GM12878 (cell line): ENCODE data around the gene VGLL4. TPM values are rescaled to one million over a fixed set of nuclear protein-coding genes. Genes with fewer than 3 reads are reported as not detected.
A peak's percentile ranks its signal among the peaks of the same experiment; 100 is the strongest.

Experiments
- BACH1 ChIP-seq: fragments of 450-650 bp; IDR thresholded peaks from 2 replicates; pipeline ENCODE4 v1.6.1; 2017; ENCODE audit warnings: mild to moderate bottlenecking, borderline replicate concordance
- BCL3 ChIP-seq: IDR thresholded peaks from 2 replicates; pipeline ENCODE4 v1.6.1; 2011; ENCODE audit warnings: borderline replicate concordance, low read depth, mild to moderate bottlenecking, moderate library complexity, low read length; ENCODE audit not compliant: insufficient read depth, poor library complexity, severe bottlenecking
- BHLHE40 ChIP-seq, 2 experiments: fragments of 450-650 bp in 1 of 2; IDR thresholded peaks; 2 replicates each; pipeline ENCODE4 v1.6.1; 2011 to 2017; ENCODE audit warnings: low read depth in 2 of 2, borderline replicate concordance in 1 of 2, improper control_type of control experiment in 1 of 2, low read length in 1 of 2, mild to moderate bottlenecking in 1 of 2
- BRCA1 ChIP-seq: IDR thresholded peaks from 2 replicates; pipeline ENCODE4 v1.6.1; 2011; ENCODE audit warnings: low read depth, low read length, improper control_type of control experiment
- CEBPB ChIP-seq, 2 experiments: fragments of 150-350 bp in 1 of 2; IDR thresholded peaks; 2 replicates each; pipeline ENCODE4 v1.6.1; 2012 to 2014; ENCODE audit warnings: low read depth in 2 of 2, low read length in 2 of 2, borderline replicate concordance in 1 of 2, inconsistent platforms in 1 of 2
- CHD1 ChIP-seq: IDR thresholded peaks from 2 replicates; pipeline ENCODE4 v1.6.1; 2012; ENCODE audit warnings: low read depth, low read length, improper control_type of control experiment
- FOS ChIP-seq: IDR thresholded peaks from 3 replicates; pipeline ENCODE4 v1.6.1; 2011; ENCODE audit warnings: borderline replicate concordance; ENCODE audit not compliant: insufficient read length; ENCODE audit errors: extremely low read depth
- FOXM1 ChIP-seq: IDR thresholded peaks from 2 replicates; pipeline ENCODE4 v1.6.1; 2012; ENCODE audit warnings: low read depth, mild to moderate bottlenecking, inconsistent platforms, low read length, moderate library complexity
- HDGF ChIP-seq: fragments of 450-650 bp; IDR thresholded peaks from 2 replicates; pipeline ENCODE4 v1.6.1; 2016; ENCODE audit warnings: antibody characterized with exemption
- IRF4 ChIP-seq: IDR thresholded peaks from 2 replicates; pipeline ENCODE4 v1.6.1; 2011; ENCODE audit warnings: low read depth, low read length
- JUNB ChIP-seq: IDR thresholded peaks from 2 replicates; pipeline ENCODE4 v1.6.1; 2016; ENCODE audit warnings: antibody characterized with exemption, mild to moderate bottlenecking
- JUND ChIP-seq: IDR thresholded peaks from 2 replicates; pipeline ENCODE4 v1.6.1; 2012; ENCODE audit warnings: low read depth, mild to moderate bottlenecking, low read length, improper control_type of control experiment, moderate library complexity
- MEF2B ChIP-seq: fragments of 450-650 bp; IDR thresholded peaks from 2 replicates; pipeline ENCODE4 v1.6.1; 2018; ENCODE audit warnings: mild to moderate bottlenecking, moderate library complexity; ENCODE audit not compliant: partially characterized antibody, poor library complexity, severe bottlenecking
- MTA3 ChIP-seq: IDR thresholded peaks from 2 replicates; pipeline ENCODE4 v1.6.1; 2012; ENCODE audit warnings: low read length, inconsistent platforms, borderline replicate concordance
- PAX5 ChIP-seq: IDR thresholded peaks from 2 replicates; pipeline ENCODE4 v1.6.1; 2011; ENCODE audit warnings: low read depth, low read length, borderline replicate concordance
- RELA ChIP-seq: fragments of 450-650 bp; IDR thresholded peaks from 2 replicates; pipeline ENCODE4 v1.8.0; 2014; ENCODE audit warnings: borderline replicate concordance; ENCODE audit not compliant: partially characterized antibody
- SMAD1 ChIP-seq: fragments of 450-650 bp; IDR thresholded peaks from 2 replicates; pipeline ENCODE4 v1.6.1; 2018; ENCODE audit warnings: mild to moderate bottlenecking, low read depth; ENCODE audit not compliant: partially characterized antibody
- SMARCA5 ChIP-seq: fragments of 450-650 bp; IDR thresholded peaks from 2 replicates; pipeline ENCODE4 v1.6.1; 2017; ENCODE audit warnings: mild to moderate bottlenecking
- SP1 ChIP-seq: IDR thresholded peaks from one replicate; pipeline ENCODE4 v1.6.1; 2011; ENCODE audit warnings: low read depth, low read length
- STAT1 ChIP-seq: fragments of 450-650 bp; conservative IDR thresholded peaks from 2 replicates; pipeline ENCODE4 v1.6.1; 2014; ENCODE audit warnings: antibody characterized with exemption, mild to moderate bottlenecking
- ZBTB4 ChIP-seq: fragments of 450-650 bp; formaldehyde crosslinking; IDR thresholded peaks from 2 replicates; pipeline ENCODE4 v1.4.0; 2022; ENCODE audit warnings: mild to moderate bottlenecking, moderate library complexity
- ZNF592 ChIP-seq: fragments of 450-650 bp; IDR thresholded peaks from 2 replicates; pipeline ENCODE4 v1.6.1; 2017; ENCODE audit warnings: mild to moderate bottlenecking, moderate library complexity
- ZNF622 ChIP-seq: fragments of 450-650 bp; IDR thresholded peaks from 2 replicates; pipeline ENCODE4 v1.6.1; 2017; ENCODE audit warnings: mild to moderate bottlenecking, inconsistent platforms
- ZSCAN29 ChIP-seq: fragments of 450-650 bp; IDR thresholded peaks from 2 replicates; pipeline ENCODE4 v1.6.1; 2017; ENCODE audit warnings: mild to moderate bottlenecking, moderate library complexity
- polyA plus RNA-seq, 11 experiments: library from polyadenylated mRNA; depleted of rRNA in 4 of 11; unstranded in 6 of 11; stranded (reverse) in 5 of 11; fragments of >200 nt; fragmentation: Nextera tagmentation in 4 of 11; fragmentation: Illumina TruSeq in 1 of 11; extraction: Ambion mirVana in 4 of 11; extraction: Trizol in 1 of 11; gene quantifications; 1 replicate in 1 of 11; 2 replicates in 10 of 11; pipeline versions ENCODE4 v1.2.1 to v1.2.3, GENCODE V29; 2011 to 2016; ENCODE audit warnings: inconsistent platforms in 2 of 11, missing spikeins in 2 of 11, low read depth in 1 of 11
- total RNA-seq, 4 experiments: library from RNA; depleted of rRNA in 3 of 4; stranded (reverse); fragments of >200 nt in 3 of 4; fragmentation: Illumina TruSeq in 1 of 4; extraction: Trizol in 1 of 4; gene quantifications; 2 replicates each; pipeline versions ENCODE4 v1.2.1 to v1.2.3, GENCODE V29; 2013 to 2021

The VGLL4 gene
- total and polyA plus RNA-seq, 10 of the 15 experiments (the other 5 are each of a cell fraction or from before 2014, with no cell fraction given): 0.44 to 38.1 (median 16.1) TPM

DNA sequence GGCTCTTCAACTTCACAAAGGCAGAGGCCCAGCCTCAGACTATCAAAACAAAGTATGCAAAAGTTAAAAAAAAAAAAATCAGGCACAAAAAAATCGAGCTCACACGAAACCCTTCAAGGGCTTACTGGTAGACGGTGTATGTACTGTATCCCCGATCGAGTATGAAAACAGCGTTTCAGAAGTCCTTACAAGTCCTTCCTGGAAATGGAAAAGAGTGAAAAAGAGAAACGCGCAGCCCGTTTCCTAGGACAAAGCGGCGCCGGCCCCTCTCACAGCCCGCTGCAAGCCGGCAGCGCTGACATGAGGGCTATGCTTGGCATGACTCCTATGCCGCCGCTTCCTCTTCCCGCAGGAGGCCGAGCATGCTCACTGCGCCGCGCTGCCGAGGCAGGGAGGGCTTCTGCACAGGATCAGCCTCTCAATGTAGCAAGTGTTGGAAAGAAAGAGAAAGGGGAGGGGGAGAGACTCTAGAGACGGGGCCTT lies at the start of gene VGLL4 (continued):
- TF ChIP-seq ZBTB4 (CRISPR knock-in tag) (no peak), SMAD1 (no peak), CEBPB (IDR thresholded peaks at IDR 0.05; ENCODE audit: borderline replicate concordance in 1 of 2, low read depth in 2 of 2, low read length in 2 of 2) (no peak), ZSCAN29 (no peak), BCL3 (no peak), SP1 (no peak), FOS (no peak), SMARCA5 (peak; percentile 63; the same call in 1 of the 2 replicates), BRCA1 (no peak), ZNF622 (no peak), CHD1 (no peak), HDGF (0 out of 2 replicates have a peak, but pooled peaks have one; percentile 54), IRF4 (no peak), JUND (no peak), BHLHE40 (IDR thresholded peaks at IDR 0.05; ENCODE audit: borderline replicate concordance in 1 of 2, low read depth in 2 of 2, low read length in 1 of 2) (peak; percentile 24 to 37; a peak in 3 of 4 replicates), JUNB (no peak), MTA3 (no peak), FOXM1 (peak; percentile 15; the same call in 1 of the 2 replicates), ZNF592 (no peak), RELA (no peak), STAT1 (no peak), MEF2B (no peak), PAX5 (0 out of 2 replicates have a peak, but pooled peaks have one; percentile 39), BACH1 (peak; percentile 49)
